DND-41 (cell line): Measurements from ENCODE around the gene ZFHX3.

ENCODE experiments used
- EZH2 ChIP-seq: IDR thresholded peaks from 3 replicates; pipeline ENCODE4 v1.6.1; 2012; ENCODE audit warnings: borderline replicate concordance, low read depth, mild to moderate bottlenecking, moderate library complexity, low read length, inconsistent platforms; ENCODE audit not compliant: severe bottlenecking
- TF ChIP-seq, protein P1 (sequence below): IDR thresholded peaks from 2 replicates; pipeline ENCODE4 v1.5.1; 2012; ENCODE audit warnings: borderline replicate concordance, low read length, moderate library complexity, mild to moderate bottlenecking; ENCODE audit not compliant: poor library complexity, severe bottlenecking; ENCODE audit errors: extremely low read depth

- TF ChIP-seq, protein P1, sequence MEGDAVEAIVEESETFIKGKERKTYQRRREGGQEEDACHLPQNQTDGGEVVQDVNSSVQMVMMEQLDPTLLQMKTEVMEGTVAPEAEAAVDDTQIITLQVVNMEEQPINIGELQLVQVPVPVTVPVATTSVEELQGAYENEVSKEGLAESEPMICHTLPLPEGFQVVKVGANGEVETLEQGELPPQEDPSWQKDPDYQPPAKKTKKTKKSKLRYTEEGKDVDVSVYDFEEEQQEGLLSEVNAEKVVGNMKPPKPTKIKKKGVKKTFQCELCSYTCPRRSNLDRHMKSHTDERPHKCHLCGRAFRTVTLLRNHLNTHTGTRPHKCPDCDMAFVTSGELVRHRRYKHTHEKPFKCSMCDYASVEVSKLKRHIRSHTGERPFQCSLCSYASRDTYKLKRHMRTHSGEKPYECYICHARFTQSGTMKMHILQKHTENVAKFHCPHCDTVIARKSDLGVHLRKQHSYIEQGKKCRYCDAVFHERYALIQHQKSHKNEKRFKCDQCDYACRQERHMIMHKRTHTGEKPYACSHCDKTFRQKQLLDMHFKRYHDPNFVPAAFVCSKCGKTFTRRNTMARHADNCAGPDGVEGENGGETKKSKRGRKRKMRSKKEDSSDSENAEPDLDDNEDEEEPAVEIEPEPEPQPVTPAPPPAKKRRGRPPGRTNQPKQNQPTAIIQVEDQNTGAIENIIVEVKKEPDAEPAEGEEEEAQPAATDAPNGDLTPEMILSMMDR: no peak
- TF ChIP-seq EZH2: no peak
These were observed 56.7 kb downstream of the ZFHX3 start for GRCh38 chr16:72991211-72991610.
